HG03442 (cell line): ENCODE results near the gene ZNF385C.

Experiments
- ATAC-seq: cut with Tn5 transposase; IDR thresholded peaks from one replicate; pipeline ENCODE4 v1.9.1; 2021; ENCODE audit warnings: mild to moderate bottlenecking, moderate library complexity; ENCODE audit not compliant: unreplicated experiment

The ZNF385C gene

GRCh38 chr17:42001729-42002128, 96.5 kb downstream of the ZNF385C start:
- no peak for ATAC-seq

GRCh38 chr17:42000413-42001133, 97.7 kb downstream of the ZNF385C start:
- ATAC-seq, result no peak

GRCh38 chr17:41998497-41998896, 99.8 kb downstream of the ZNF385C start:
- no peak for ATAC-seq

GRCh38 chr17:41996855-41997164, 101.5 kb downstream of the ZNF385C start:
- no peak for ATAC-seq

GRCh38 chr17:41992576-41992975, 105.7 kb downstream of the ZNF385C start:
- no peak for ATAC-seq

- ATAC-seq, result no peak
Measured at GRCh38 chr17:41989702-41990419, 108.4 kb downstream of the ZNF385C start.

- ATAC-seq, result no peak
Measured at GRCh38 chr17:41988418-41988817, 109.9 kb downstream of the ZNF385C start.

GRCh38 chr17:41987642-41988041, 110.6 kb downstream of the ZNF385C start:
- ATAC-seq, result no peak

- ATAC-seq, result no peak
Measured at GRCh38 chr17:41986634-41987033, 111.6 kb downstream of the ZNF385C start.

GRCh38 chr17:41985919-41986318, 112.4 kb downstream of the ZNF385C start:
- no peak for ATAC-seq

- ATAC-seq, result no peak
Measured at GRCh38 chr17:41984454-41984853, 113.8 kb downstream of the ZNF385C start.

GRCh38 chr17:41982026-41982760, 116.1 kb downstream of the ZNF385C start:
- no peak for ATAC-seq

GRCh38 chr17:41977991-41978390, 120.3 kb downstream of the ZNF385C start:
- ATAC-seq, result no peak

- no peak for ATAC-seq
Measured at GRCh38 chr17:41976142-41976768, 122.0 kb downstream of the ZNF385C start.
